GM19468 (cell line): ENCODE data around the gene C12orf57.

Experiments
- ATAC-seq: cut with Tn5 transposase; IDR thresholded peaks from one replicate; pipeline ENCODE4 v1.9.1; 2021; ENCODE audit warnings: mild to moderate bottlenecking, moderate library complexity, moderate number of reproducible peaks; ENCODE audit not compliant: unreplicated experiment; ENCODE audit errors: extremely low read depth

The C12orf57 gene

DNA sequence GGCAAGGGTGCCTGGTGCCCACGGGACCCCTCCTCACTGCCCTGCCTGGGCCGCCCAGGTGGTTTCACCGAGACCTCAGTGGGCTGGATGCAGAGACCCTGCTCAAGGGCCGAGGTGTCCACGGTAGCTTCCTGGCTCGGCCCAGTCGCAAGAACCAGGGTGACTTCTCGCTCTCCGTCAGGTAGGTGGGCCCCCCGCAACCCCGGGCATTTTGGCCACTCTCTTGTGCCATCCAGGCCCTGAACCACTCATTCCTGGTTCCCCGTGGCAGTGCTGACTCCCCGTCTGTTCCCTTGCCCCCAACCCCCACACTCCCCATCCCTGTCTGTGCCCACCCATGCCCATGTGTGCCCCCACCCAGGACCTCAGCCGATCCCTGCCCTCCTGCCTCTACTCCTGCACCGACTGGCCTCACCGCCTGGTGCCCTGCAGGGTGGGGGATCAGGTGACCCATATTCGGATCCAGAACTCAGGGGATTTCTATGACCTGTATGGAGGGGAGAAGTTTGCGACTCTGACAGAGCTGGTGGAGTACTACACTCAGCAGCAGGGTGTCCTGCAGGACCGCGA is 7.8 kb downstream of the C12orf57 start:
- no peak for ATAC-seq

- no peak for ATAC-seq
Measured at GRCh38 chr12:6952121-6952862, 8.5 kb downstream of the C12orf57 start.

DNA sequence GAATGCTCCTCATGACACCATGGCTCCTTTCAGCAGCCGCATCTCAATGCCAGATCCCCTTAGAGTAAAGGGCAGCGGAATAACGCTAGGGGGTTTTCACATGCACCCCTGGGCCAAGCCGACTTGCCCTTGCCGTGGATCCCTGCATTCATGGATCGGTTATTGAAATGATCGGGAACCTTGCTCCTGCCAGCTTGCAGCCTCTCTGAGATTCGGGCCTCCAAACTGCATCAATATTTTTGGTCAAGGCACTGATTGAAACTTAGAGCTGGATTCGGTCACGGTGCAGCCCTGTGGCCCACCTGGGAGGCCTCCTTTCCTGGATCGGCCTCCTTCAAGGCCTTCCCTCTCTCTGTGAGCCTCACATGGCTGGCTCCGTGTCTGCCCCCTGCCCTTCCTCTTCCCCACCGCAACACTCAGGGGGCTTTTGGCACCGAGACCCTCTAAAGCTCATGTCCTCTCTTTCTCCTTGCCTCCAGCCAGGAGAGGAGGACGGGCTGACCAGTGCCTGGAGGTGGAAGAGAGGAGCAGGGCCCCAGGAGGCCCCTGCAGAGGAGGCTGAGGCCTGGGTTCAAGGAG is 9.1 kb downstream of the C12orf57 start:
- ATAC-seq = no peak

DNA sequence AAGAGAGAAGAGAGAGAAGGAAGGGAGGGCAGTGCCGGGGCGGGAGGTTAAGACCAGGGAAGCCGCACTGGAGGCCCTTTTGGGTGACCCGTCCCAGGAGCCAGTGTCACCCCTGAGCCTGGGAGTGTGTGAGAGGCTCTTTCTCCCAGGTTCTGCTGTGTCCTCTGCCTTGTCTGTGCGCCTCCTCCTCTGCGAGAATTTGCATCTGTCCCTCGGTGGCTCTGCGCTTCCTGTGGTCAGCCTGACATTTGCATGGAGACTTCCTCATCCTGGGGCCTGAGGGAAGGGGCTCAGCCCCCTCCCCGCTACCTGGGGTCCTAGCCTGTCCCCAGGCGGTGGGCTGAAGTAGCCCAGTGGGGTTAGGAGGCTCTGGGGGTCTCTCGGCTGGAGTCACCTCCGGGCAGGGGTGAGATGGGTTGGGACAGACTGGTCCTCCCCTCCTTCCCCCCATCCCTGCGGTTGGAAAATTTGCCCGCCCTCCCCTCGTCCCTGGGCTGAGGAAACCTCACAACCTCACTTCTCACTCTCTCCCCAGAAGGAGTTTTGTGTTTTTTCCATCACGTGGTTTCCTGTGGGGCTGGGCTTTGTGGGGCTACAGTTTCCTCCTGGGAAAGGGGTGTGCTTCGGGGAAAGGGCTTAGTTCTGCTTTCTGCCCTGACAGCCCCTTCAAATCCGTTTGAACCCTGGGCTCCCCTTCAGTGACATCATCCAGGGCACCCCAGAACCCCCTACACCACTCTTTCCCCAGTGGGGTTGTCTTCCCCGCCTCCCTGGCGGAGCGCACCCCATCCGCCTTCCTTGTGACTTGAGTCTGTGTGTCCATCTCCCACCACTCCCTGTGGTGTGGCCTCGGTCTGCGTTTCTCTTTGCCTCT is 9.9 kb downstream of the C12orf57 start:
- ATAC-seq = peak; percentile 37

GRCh38 chr12:6954316-6955107 is 10.7 kb downstream of the C12orf57 start:
- no peak for ATAC-seq

DNA sequence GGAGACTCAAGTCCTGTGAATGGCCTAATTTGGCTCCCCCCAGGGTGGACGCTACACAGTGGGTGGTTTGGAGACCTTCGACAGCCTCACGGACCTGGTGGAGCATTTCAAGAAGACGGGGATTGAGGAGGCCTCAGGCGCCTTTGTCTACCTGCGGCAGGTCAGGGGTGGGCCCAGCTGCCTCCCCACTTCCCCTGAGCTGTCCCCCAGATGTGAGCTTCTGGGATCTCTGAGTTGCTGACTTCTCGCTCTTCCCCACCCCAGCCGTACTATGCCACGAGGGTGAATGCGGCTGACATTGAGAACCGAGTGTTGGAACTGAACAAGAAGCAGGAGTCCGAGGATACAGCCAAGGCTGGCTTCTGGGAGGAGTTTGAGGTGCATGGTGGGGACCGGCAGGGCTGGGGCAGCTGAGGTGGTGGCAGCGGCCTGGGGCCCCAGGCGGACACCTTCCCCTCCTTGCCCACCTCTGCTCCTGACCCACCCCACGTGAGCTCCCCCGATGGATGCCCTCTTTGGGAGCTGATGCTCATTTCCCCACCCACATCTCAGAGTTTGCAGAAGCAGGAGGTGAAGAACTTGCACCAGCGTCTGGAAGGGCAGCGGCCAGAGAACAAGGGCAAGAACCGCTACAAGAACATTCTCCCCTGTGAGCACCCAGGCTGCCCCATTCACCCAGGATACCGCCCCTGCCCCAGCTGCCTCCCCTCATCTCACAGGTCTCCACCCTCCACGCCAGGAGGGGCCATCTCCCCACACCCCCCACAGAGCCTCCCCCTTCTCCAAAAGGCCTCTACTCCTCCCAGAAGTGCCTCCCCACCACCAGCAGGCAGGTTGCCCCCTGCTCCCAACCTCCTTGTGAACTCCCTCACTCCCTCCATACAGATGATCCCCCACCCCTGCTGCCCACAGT is 11.5 kb downstream of the C12orf57 start:
- no peak for ATAC-seq

GRCh38 chr12:6956021-6956727 is 12.4 kb downstream of the C12orf57 start:
- ATAC-seq = no peak

GRCh38 chr12:6957151-6957701 is 13.4 kb downstream of the C12orf57 start:
- no peak for ATAC-seq

- ATAC-seq = no peak
Measured at GRCh38 chr12:6957741-6958608, 14.2 kb downstream of the C12orf57 start.

- ATAC-seq = no peak
Measured at GRCh38 chr12:6958609-6959057, 14.8 kb downstream of the C12orf57 start.

DNA sequence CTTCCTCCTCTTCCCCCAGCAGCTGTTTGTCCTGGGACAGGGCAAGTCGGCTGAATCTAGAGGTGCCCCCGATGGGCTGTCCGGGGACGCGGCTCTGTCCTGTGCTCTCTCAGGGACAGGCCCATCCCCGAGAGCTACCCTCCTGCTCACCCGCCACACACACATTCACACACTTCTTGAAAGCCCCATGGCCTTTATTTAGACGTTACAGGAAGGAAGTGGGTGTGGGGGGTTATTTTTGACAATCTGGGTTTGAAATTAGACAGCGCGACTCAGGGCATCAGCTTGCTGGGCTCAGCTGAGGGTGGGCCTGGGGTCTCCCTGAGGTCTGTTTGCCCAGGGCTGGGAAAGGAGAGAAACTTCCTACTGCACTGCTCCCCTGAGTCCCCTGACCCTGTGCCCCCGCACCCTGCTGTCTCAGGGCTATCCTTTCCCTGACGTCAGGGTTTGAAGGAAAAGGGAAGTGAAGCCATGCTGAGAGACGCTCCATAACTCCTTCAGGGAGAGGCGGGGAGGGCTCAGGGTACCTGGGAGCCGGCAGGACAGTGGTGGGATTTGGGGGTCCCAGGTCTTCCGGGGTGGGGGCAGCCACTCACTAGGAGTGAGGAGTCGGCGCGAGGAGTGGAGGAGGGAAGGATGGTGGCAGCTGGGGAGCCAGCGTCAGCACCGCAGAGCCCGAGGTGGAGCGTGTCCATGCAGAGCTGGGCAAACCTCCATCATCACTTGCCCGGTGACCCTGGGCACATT is 15.4 kb downstream of the C12orf57 start:
- ATAC-seq = no peak

DNA sequence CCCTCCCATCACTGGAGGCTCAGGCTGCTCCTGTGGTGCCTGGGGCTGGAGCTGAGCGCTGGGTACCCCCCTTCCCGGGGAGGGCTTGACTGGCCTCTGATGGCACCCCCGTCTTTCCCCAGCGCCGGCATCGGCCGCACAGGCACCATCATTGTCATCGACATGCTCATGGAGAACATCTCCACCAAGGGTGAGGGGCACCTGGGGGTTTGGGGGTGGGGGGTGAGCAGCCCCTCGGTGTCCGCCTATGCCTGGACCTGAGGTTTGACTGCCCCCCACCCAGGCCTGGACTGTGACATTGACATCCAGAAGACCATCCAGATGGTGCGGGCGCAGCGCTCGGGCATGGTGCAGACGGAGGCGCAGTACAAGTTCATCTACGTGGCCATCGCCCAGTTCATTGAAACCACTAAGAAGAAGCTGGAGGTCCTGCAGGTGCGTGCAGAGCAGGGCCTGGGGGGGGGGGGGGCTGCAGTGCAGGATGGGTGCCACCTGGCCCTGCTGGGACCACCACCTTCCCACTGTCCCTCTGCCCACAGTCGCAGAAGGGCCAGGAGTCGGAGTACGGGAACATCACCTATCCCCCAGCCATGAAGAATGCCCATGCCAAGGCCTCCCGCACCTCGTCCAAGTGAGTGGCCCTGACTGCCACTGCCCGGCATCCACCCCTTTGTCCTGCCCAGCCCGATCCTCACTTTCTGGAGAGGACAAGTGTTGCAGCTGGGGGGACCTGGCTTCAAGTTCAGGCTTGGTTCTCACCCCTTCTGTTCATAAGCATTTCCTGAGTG is 16.2 kb downstream of the C12orf57 start:
- no peak for ATAC-seq

DNA sequence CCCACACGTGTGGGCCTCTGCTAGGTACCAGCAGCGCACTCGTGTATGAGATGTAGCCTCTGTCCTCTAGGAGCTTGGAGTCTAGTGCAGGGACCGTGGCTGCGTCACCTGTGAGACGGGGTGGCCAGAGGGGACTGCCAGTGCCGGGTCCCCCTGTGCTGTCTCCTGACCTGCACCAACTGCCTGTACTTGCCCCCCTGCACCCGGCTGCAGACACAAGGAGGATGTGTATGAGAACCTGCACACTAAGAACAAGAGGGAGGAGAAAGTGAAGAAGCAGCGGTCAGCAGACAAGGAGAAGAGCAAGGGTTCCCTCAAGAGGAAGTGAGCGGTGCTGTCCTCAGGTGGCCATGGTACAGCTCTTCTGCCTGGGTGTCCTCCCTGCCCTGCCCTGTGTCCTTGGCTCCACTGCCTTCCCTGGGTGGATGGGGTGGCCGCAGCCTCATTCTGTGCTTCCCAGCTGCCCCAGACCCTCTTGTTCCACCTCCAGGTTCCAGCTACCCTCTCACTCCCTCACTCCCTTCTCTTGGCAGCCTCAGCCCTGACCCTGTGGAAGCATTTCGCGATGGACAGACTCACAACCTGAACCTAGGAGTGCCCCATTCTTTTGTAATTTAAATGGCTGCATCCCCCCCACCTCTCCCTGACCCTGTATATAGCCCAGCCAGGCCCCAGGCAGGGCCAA is 16.9 kb downstream of the C12orf57 start:
- ATAC-seq = no peak

- ATAC-seq = no peak
Measured at GRCh38 chr12:6961278-6961694, 17.5 kb downstream of the C12orf57 start.

GRCh38 chr12:6961695-6962284 is 18.0 kb downstream of the C12orf57 start:
- no peak for ATAC-seq
